Sigmoid colon (tissue), 7 donors: ENCODE data around the gene TFE3. TPM values are rescaled to one million over a fixed set of nuclear protein-coding genes. Genes with fewer than 3 reads are reported as not detected.
A peak's percentile ranks its signal among the peaks of the same experiment; 100 is the strongest.

Experiments used
- DNase-seq: peaks from one replicate; pipeline ENCODE4 v3.0.0-alpha.2; 2019
- H3K27ac ChIP-seq, 4 donors: fragments of 200-600 bp; sonication (generic); one replicate each; pipeline ENCODE4 v1.5.1; 2016 to 2019; ENCODE audit warnings: mild to moderate bottlenecking in 1 of 4
- H3K27me3 ChIP-seq, 3 donors: fragments of 200-600 bp; sonication (generic); one replicate each; pipeline ENCODE4 v1.5.1; 2019; ENCODE audit warnings: mild to moderate bottlenecking in 1 of 3
- H3K36me3 ChIP-seq, 4 donors: fragments of 200-600 bp; sonication (generic); one replicate each; pipeline ENCODE4 v1.5.1; 2016 to 2019
- H3K4me1 ChIP-seq, 4 donors: fragments of 200-600 bp; sonication (generic); one replicate each; pipeline ENCODE4 v1.5.1; 2017 to 2019
- H3K4me3 ChIP-seq, 4 donors: fragments of 200-600 bp; sonication (generic); one replicate each; pipeline ENCODE4 v1.5.1; 2017 to 2019; ENCODE audit warnings: mild to moderate bottlenecking in 2 of 4, moderate library complexity in 1 of 4
- H3K9me3 ChIP-seq, 4 donors: fragments of 200-600 bp in 3 of 4; sonication (generic) in 3 of 4; one replicate each; pipeline versions ENCODE4 v1.5.1 to v1.6.1; 2013 to 2019
- CTCF ChIP-seq, 4 experiments: fragments of 450-650 bp in 3 of 4; fragments of 200-600 bp in 1 of 4; IDR thresholded peaks; one replicate each; pipeline ENCODE4 v1.5.1; 2016 to 2019; ENCODE audit warnings: antibody characterized with exemption in 4 of 4, mild to moderate bottlenecking in 3 of 4, moderate library complexity in 2 of 4
- EP300 ChIP-seq, 4 donors: sonication (generic); formaldehyde crosslinking; IDR thresholded peaks; one replicate each; pipeline ENCODE4 v1.6.1; 2017; ENCODE audit warnings: antibody characterized with exemption in 4 of 4
- POLR2A ChIP-seq, 2 donors: fragments of 450-650 bp; IDR thresholded peaks; one replicate each; pipeline ENCODE4 v1.6.1; 2016; ENCODE audit warnings: antibody characterized with exemption in 2 of 2, mild to moderate bottlenecking in 2 of 2, moderate library complexity in 2 of 2
- POLR2AphosphoS5 ChIP-seq, 4 donors: sonication (generic); formaldehyde crosslinking; IDR thresholded peaks; one replicate each; pipeline ENCODE4 v1.6.1; 2017; ENCODE audit warnings: antibody characterized with exemption in 4 of 4
- WGBS, 2 donors: extraction: QIAGEN DNeasy Blood & Tissue Kit; methylation state at CpG; one replicate each; pipeline ENCODE4 v1.1.7; 2013; 5-methylcytosine and 5-hydroxymethylcytosine counted together
- intact Hi-C: fragments of 100-400 bp; cut with DNase I; formaldehyde crosslinking; loops from one replicate; pipeline ENCODE4 v1.15.1; 2023
- polyA plus RNA-seq, 3 donors: library from polyadenylated mRNA; stranded (reverse); fragments of 200-250 nt; gene quantifications; one replicate each; pipeline ENCODE4 v1.2.3, GENCODE V29; 2013
- total RNA-seq, 4 donors: library from RNA; depleted of rRNA; stranded (reverse); fragments of >200 nt; gene quantifications; one replicate each; pipeline ENCODE4 v1.1.0, GENCODE V29; 2016
- donor health status: healthy with polysubstance abuse.
- donor health status: Bipolar disorder and iron deficiency.
- donor health status: healthy.

TFE3 gene
- total and polyA plus RNA-seq, 7 donors, result 21.0 to 69.8 (median 38.3) TPM

- DNase-seq, result no peak
- Histone ChIP-seq H3K36me3 (peaks cover 0 to 18% (median 6%) of the 10 kb centered on the region in 4 donors), H3K27ac (peak overlapping the region in 1 of 4 donors; percentile 93), H3K9me3 (no peaks in the 10 kb centered on the region), H3K4me3 (no peak overlapping the region), H3K27me3 (no peaks in the 10 kb centered on the region), H3K4me1 (peaks cover 0 to 24% (median 15%) of the 10 kb centered on the region in 4 donors)
- TF ChIP-seq POLR2AphosphoS5 (IDR thresholded peaks at IDR 0.05) (no peak), EP300 (IDR thresholded peaks at IDR 0.05) (no peak), POLR2A (IDR thresholded peaks at IDR 0.05) (no peak), CTCF (IDR thresholded peaks at IDR 0.05) (no peak)
- intact Hi-C loops, result no loop called here
- 89 to 93% methylated on average over 5 of the region's 5 CpGs for WGBS, 2 donors
Observed at GRCh38 chrX:49077941-49078340, 34.8 kb upstream of the TFE3 start.

GRCh38 chrX:49075347-49075746 lies 32.2 kb upstream of the TFE3 start:
- no peak for TF ChIP-seq POLR2A (IDR thresholded peaks at IDR 0.05)
- no peak for TF ChIP-seq CTCF (IDR thresholded peaks at IDR 0.05)
- no peak for TF ChIP-seq POLR2AphosphoS5 (IDR thresholded peaks at IDR 0.05)
- no peak for TF ChIP-seq EP300 (IDR thresholded peaks at IDR 0.05)
- WGBS, 2 donors, result 93 to 94% methylated on average over 13 of the region's 13 CpGs
- no peak overlapping the region for H3K4me3 ChIP-seq
- peaks cover 0 to 18% (median 6%) of the 10 kb centered on the region in 4 donors for H3K36me3 ChIP-seq
- intact Hi-C loops, result no loop called here
- H3K4me1 ChIP-seq, result peaks cover 0 to 31% (median 23%) of the 10 kb centered on the region in 4 donors
- H3K27ac ChIP-seq, result no peak overlapping the region
- no peaks in the 10 kb centered on the region for H3K27me3 ChIP-seq
- no peaks in the 10 kb centered on the region for H3K9me3 ChIP-seq
- DNase-seq, result no peak

GRCh38 chrX:49073601-49074575 lies 30.7 kb upstream of the TFE3 start, which contains the start of gene PRAF2:
Gene PRAF2 (minus strand): TSS chrX:49074002. CDS start chrX:49073987, 15 bp downstream.
- Histone ChIP-seq H3K9me3 (no peaks in the 10 kb centered on the region), H3K4me1 (peaks cover 0 to 26% (median 21%) of the 10 kb centered on the region in 4 donors), H3K4me3 (peak within 1 kb of the TSS; percentile 35 to 60 (median 55)), H3K27ac (peak within 1 kb of the TSS; percentile 70 to 84 (median 76)), H3K36me3 (peaks cover 0 to 18% (median 6%) of the 10 kb centered on the region in 4 donors), H3K27me3 (no peaks in the 10 kb centered on the region)
- peak; percentile 97 for DNase-seq
- TF ChIP-seq POLR2A (IDR thresholded peaks at IDR 0.05) (no peak), POLR2AphosphoS5 (IDR thresholded peaks at IDR 0.05) (peak; percentile 75 to 89 (median 86))
- 3 to 5% methylated on average over 61 of the region's 61 CpGs for WGBS, 2 donors
- intact Hi-C loops, result no loop called here

GRCh38 chrX:49072712-49073095 lies 29.5 kb upstream of the TFE3 start:
- Histone ChIP-seq H3K9me3 (no peaks in the 10 kb centered on the region), H3K4me1 (peaks cover 0 to 21% (median 16%) of the 10 kb centered on the region in 4 donors), H3K27ac (peak overlapping the region; percentile 67 to 84 (median 72)), H3K4me3 (peak overlapping the region in 3 of 4 donors; percentile 53 to 60 (median 57)), H3K36me3 (peaks cover 0 to 16% (median 5%) of the 10 kb centered on the region in 4 donors), H3K27me3 (no peaks in the 10 kb centered on the region)
- intact Hi-C loops, result no loop called here
- DNase-seq, result no peak
- TF ChIP-seq EP300 (IDR thresholded peaks at IDR 0.05), result no peak
- WGBS, 2 donors, result 57 to 65% methylated on average over 10 of the region's 10 CpGs

- peak; percentile 94 for DNase-seq
- Histone ChIP-seq H3K27me3 (no peaks in the 10 kb centered on the region), H3K4me3 (peak overlapping the region; percentile 26 to 60 (median 55)), H3K36me3 (peaks cover 0 to 10% (median 4%) of the 10 kb centered on the region in 4 donors), H3K27ac (peak overlapping the region; percentile 67 to 84 (median 72)), H3K4me1 (peaks cover 0 to 21% (median 16%) of the 10 kb centered on the region in 4 donors), H3K9me3 (no peaks in the 10 kb centered on the region)
- 31 to 54% methylated on average over 63 of the region's 63 CpGs for WGBS, 2 donors
- intact Hi-C loops, result no loop called here
- TF ChIP-seq CTCF (IDR thresholded peaks at IDR 0.05) (no peak), POLR2AphosphoS5 (IDR thresholded peaks at IDR 0.05) (peak in 3 of 4 donors; percentile 28 to 37 (median 32))
Observed at GRCh38 chrX:49071877-49072711, 28.9 kb upstream of the TFE3 start.
